ENCODE data around the gene SMYD4. TPM values are rescaled to one million over a fixed set of nuclear protein-coding genes. Genes with fewer than 3 reads are reported as not detected.

SMYD4 gene
- total RNA-seq, 1 donor from 2014 or later = 7.6 TPM

- Histone ChIP-seq H3K27me3 (no peaks in the 10 kb centered on the region), H3K27ac (peak overlapping the region; percentile 87 to 93), H3K4me1 (peaks cover 4 to 28% of the 10 kb centered on the region in 2 donors), H3K9me3 (no peaks in the 10 kb centered on the region), H3K4me3 (no peak overlapping the region), H3K36me3 (no peaks in the 10 kb centered on the region)
- intact Hi-C loops (cut with DNase I) = loop anchor here (10.0 kb wide), 1 partner anchor 213 kb away; no protein-coding TSS in a partner anchor
- TF ChIP-seq CTCF (IDR thresholded peaks at IDR 0.05) = no peak
- DNase-seq (ENCODE audit: low spot score in 2 of 2) = peak; percentile 70 to 93
Measured at GRCh38 chr17:1787301-1787902, 42.3 kb downstream of the SMYD4 start.

- Histone ChIP-seq H3K9me3 (no peaks in the 10 kb centered on the region), H3K27ac (peak overlapping the region; percentile 87 to 93), H3K4me1 (peaks cover 4 to 34% of the 10 kb centered on the region in 2 donors), H3K27me3 (no peaks in the 10 kb centered on the region), H3K4me3 (no peak overlapping the region), H3K36me3 (no peaks in the 10 kb centered on the region)
- no peak for DNase-seq (ENCODE audit: low spot score in 2 of 2)
- intact Hi-C loops (cut with DNase I) = loop anchor here (10.0 kb wide), 1 partner anchor 212 kb away; no protein-coding TSS in a partner anchor
- no peak for TF ChIP-seq CTCF (IDR thresholded peaks at IDR 0.05)
Measured at GRCh38 chr17:1786708-1787107, 43.0 kb downstream of the SMYD4 start.

- Histone ChIP-seq H3K4me1 (peaks cover 4 to 37% of the 10 kb centered on the region in 2 donors), H3K27me3 (no peaks in the 10 kb centered on the region), H3K27ac (peak overlapping the region; percentile 87 to 93), H3K4me3 (no peak overlapping the region), H3K36me3 (no peaks in the 10 kb centered on the region), H3K9me3 (no peaks in the 10 kb centered on the region)
- no peak for DNase-seq (ENCODE audit: low spot score in 2 of 2)
- intact Hi-C loops (cut with DNase I) = loop anchor here (2.0 to 10.0 kb wide), 2 partner anchors 61 to 211 kb away; partner anchors contain the start of gene WDR81
- no peak for TF ChIP-seq CTCF (IDR thresholded peaks at IDR 0.05)
Measured at GRCh38 chr17:1785930-1786329, 43.8 kb downstream of the SMYD4 start.

GRCh38 chr17:1783834-1784611 is 45.7 kb downstream of the SMYD4 start:
- H3K27ac ChIP-seq = peak overlapping the region; percentile 87 to 94
- no peaks in the 10 kb centered on the region for H3K27me3 ChIP-seq
- H3K36me3 ChIP-seq = no peaks in the 10 kb centered on the region
- TF ChIP-seq CTCF (IDR thresholded peaks at IDR 0.05) = peak; percentile 58 to 63 (median 61)
- DNase-seq (ENCODE audit: low spot score in 2 of 2) = peak; percentile 65 to 94
- intact Hi-C loops (cut with DNase I) = loop anchor here (1.0 to 10.0 kb wide), 3 partner anchors 59 to 209 kb away; partner anchors contain the start of gene WDR81
- H3K9me3 ChIP-seq = no peaks in the 10 kb centered on the region
- peaks cover 4 to 51% of the 10 kb centered on the region in 2 donors for H3K4me1 ChIP-seq
- peak overlapping the region in 1 of 2 donors; percentile 20 for H3K4me3 ChIP-seq

- H3K4me1 ChIP-seq = peaks cover 4 to 51% of the 10 kb centered on the region in 2 donors
- intact Hi-C loops (cut with DNase I) = loop anchor here (1.0 to 10.0 kb wide), 2 partner anchors 63 to 208 kb away; no protein-coding TSS in a partner anchor
Measured at GRCh38 chr17:1783271-1783670, 46.4 kb downstream of the SMYD4 start.

More at GRCh38 chr17:1783271-1783670, 46.4 kb downstream of the SMYD4 start:
- H3K4me3 ChIP-seq = peak overlapping the region in 1 of 2 donors; percentile 20
- no peaks in the 10 kb centered on the region for H3K36me3 ChIP-seq
- H3K27ac ChIP-seq = peak overlapping the region; percentile 87 to 94
- no peak for TF ChIP-seq CTCF (IDR thresholded peaks at IDR 0.05)
- no peak for DNase-seq (ENCODE audit: low spot score in 2 of 2)
- no peaks in the 10 kb centered on the region for H3K27me3 ChIP-seq
- no peaks in the 10 kb centered on the region for H3K9me3 ChIP-seq

All from ascending aorta (tissue), 2 donors.